Stimulated activated CD4-positive, alpha-beta T cell treated with anti-CD3 and anti-CD28 coated beads, Interleukin-2, amount 100 ng/mL, for 24 hours (primary cell): Measurements from ENCODE around the gene AFF1.

Experiments
- DNase-seq, 2 donors: peaks; one replicate each; pipeline ENCODE4 v3.0.0-alpha.2; 2020

The AFF1 gene

DNA sequence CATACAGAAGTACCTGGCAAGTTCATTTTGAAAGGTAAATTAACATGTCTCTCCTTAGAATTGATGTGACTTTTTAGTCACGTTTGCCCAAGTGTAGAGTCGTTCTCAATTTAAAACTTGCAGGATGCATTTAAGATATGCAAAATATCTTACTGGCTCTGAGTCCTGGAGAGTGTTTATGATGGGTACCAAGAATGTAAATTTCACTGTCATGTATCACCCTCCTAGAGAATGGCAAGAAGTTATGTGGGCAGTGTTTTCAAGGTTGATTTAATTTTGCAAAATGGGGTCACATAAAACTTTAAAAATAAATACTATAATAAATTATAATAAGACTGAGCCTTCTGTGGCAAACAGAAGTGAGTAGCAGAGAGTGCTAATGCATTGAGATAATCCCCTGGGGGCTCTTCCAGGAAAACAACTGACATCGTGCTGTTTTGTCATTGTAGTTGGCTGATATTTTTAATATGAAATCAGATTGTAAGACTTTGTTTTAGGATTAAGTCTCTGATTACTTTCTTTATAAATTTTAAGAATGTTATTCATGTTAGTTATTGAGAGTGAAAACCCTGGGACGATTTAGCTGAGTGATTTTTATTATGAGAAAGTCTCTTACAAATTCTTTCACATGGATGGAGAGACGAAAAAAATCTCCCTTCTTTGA is 103.0 kb downstream of the AFF1 start:
- no peak for DNase-seq

DNA sequence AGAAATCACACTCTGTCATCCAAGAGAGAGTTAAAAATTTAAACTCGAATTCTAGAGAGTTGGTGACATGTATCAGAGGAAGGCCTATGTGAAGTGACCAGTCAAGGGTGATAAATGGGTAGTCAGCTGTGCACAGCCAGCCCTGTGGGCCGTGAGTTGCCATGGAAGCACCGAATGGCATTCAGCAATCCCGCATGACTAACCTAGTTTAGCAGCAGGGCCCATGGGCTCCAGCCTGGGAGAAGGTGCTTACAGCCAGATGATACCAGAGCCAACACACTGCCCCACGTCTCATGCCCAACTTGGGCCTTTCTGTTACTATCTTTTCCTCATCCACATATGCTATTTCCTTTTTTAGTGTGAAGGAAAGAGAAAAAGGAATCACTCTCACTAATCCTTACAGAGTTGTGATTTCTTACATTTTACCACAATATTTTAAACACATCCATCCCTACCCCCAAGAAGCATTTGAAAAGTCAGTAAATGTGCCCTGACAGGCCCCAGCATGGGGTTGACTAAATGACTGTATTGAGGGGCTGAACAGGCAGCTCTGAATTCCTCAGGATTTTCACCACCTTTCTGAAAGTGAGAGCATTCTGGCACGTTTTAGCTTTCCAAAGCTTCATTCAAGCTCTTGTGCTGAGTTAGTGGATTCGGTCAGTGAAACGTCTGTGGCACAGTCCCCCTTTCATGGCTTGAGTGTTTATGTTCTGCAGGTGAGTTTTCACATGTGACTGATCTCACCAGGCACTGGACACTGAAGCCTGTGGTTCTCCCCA is 104.2 kb downstream of the AFF1 start:
- no peak for DNase-seq

DNA sequence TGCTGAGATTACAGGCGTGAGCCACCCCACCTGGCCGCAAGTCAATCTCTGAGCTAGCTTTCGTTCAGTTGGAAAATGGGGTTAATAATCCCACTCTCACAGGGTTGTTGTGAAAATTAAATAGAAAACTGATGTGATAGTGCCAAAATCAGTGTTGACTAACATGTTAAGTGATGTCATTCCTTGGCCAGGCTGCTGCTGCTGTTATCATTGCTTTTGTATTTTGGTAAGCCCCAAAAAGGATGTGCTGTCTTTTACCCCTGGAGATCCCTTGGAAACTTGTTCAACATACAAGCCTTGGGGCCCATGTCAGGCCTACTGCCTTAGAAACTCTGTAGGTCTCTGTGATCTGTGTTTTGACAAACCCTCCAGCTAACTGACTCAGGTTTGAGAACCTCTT is 106.3 kb downstream of the AFF1 start:
- no peak for DNase-seq

DNA sequence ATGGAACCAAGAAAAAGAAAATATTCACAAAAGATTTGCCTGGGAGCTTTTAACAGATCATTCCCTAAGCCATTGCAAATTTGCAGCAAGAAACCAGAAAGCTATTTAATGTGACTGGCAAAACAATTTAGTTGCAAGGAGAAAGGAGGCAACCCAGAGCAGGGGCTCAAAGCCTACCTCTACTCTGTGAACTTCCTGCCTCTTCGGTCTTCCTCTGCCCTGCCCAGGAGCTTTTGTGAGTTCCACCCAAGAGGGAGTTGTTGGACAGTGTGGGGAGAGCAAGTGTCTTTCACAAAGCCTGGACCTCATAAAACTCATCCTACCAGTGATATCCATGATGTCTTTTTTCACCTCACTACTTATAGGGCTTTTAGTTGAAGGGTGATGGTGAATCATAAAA is 107.4 kb downstream of the AFF1 start:
- no peak for DNase-seq

DNA sequence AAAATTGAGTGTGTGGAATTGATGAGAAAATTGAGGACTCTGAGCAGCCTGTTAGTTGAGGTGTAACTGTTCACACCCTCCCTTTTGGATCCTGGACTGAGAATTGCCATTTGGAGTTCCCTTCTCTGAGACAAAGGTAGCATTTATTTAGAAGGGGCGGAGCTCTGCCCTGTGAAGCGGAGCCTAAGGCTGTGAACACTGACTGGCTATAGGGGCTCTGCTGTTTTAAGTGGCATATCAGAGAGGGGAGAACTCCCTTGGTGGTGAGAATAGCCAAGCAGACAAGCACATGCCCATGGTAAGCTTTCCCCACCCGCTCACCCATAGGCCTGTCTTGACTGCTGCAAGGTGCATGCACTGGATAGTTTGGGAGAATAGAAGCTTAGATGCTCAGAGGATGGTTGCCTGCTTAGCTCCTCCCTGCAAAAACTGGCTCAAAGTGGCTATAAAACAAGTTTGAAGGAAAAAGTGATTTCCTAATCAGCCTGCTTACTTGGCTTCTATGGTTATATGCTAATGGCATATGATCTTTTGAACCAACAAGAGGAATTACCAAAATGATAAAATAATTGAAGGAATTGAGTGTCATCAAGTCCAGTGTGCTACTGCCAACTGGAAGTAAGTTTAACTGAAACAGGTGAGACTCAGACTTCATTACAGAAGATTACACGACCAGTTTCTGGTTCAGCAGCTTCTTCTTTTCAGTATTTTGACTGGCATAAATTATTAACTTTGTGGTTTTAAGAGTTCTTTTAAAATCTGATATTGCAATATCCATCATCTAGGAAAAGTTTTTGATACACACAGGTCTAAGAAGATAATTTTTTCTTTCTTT is 108.4 kb downstream of the AFF1 start:
- DNase-seq, result no peak

DNA sequence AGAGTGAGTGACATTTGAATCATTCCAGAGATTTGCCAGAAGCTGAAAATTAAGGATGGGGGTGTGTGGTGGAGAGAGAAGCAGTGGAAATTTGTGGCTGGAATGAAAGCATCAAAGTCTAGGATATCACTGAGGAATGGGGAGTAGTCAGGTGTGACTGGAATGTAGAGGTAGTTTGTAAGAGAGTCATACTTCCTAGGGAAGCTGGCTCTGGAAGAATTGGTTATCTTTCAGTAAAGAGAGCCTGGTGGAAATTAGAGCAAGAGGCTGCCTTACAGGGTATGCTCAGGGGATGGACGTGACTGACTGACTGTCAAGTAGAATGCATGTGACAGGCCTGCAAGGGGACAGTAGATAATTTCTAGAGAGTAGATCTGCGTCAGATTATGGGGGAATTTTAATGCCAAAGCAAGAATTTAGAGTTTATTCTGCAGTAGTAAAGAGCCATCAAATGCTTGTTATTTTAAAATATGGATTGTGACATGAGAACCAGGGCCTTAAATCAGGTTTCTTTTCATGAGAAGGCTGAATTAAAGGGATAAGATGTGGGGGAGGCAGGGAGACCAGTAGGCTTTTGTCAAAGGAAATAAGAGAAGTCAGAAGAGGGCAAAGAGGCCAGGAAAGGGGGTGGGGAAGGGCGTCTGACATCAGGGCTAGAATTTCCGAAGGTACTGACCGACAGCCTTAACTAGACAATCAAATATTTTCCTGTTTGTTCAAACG is 109.9 kb downstream of the AFF1 start:
- DNase-seq, result no peak

DNA sequence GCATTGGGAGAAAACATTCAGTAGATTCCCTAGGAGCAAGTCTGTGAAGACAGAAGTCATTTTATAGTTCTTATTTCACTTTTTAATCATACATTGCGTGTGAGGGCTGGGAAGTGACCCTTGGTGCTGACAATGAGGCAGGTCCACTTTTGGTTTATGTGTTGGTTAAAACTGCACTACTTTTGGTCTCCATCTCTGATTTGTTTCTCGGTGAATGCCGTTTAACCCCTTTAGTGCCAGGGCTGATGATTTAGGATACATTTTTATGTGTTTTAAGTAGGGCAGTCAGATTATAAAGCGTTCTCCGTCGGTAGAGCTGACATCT is 110.4 kb downstream of the AFF1 start:
- no peak for DNase-seq

DNA sequence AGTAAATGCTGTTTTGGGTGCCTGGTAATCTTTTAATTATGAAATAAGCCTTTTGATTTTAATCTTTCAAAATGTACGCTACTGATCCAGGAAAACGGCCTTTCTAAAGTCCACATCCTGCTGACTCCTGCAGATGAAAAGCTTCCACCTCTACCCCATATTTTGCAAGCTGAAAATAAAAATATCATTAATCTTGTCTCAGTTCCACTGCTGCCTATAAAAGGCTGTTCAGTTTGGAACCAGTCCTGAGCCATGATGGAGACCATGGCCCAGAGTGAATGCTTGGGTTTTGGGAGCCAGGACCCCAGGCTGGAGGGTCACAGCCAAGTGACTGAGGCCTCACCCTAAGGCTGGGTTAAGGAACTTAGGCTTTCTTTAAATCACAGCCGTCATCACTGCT is 110.8 kb downstream of the AFF1 start:
- DNase-seq, result no peak

DNA sequence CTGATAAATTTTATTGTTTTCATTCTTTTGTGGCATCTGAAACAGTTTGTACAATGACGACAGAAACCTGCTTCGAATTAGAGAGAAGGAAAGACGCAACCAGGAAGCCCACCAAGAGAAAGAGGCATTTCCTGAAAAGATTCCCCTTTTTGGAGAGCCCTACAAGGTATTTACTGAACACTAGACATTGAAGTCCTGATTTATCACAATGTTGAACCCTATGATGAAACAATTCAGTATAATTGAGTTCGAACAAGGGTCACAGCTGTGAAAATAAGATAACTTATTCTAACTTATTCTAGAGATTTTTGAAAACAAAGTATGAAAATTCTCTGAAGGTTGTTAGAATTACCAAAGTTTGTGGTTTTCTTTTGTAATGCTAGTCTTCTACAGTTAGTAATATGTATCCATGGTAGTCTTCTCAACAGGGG is 111.3 kb downstream of the AFF1 start:
- DNase-seq, result no peak

DNA sequence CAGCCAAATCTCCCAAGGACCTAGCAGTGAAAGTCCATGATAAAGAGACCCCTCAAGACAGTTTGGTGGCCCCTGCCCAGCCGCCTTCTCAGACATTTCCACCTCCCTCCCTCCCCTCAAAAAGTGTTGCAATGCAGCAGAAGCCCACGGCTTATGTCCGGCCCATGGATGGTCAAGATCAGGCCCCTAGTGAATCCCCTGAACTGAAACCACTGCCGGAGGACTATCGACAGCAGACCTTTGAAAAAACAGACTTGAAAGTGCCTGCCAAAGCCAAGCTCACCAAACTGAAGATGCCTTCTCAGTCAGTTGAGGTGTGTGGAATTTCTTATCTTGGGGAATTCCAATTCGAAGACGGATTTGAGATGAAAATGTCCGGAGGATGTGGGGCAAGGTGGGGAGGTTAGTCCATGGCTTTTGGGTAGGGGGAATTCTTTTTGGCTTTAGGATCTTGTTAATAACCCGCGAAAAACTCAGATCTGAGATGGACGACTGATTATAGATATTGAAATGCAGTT is 112.5 kb downstream of the AFF1 start:
- DNase-seq, result no peak

DNA sequence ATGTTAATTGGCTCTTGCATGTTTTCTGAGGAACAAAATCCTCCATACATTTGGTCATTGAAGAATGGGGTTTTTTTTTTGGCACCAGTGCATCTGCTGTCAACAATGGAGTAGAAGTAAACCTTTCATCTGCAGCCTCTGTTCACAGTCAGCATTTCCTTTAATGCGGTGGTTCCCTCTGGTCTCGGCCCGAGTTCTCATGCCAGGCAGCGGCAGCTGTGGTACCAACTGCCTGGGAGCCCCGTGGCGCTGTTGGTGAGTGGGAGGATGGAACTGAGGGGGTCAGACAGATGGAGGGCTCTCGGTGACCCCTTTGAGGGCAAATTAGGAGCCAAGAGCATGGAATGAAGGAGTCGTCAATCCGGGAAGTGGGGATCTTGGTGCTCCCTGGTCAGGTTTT is 114.7 kb downstream of the AFF1 start:
- DNase-seq, result no peak

DNA sequence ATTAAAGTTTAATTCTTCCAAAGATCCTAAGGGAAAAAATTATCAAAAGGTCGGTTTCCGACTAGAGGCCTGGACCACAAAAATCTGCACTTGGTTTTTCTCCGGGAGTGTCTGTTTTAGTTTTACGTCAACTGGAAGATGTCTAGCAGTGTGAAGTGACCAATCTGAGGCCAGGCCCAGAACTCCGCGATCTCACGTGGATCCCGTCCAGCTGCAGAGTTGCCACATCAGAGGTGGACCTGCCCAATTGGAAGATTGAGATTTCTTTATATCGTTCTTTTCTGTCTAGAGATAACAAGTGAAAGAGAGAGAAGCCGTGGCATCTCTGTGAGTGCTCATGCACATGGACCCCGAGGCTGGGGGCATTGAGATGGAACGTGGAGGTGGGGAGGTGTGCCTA is 115.8 kb downstream of the AFF1 start:
- DNase-seq, result no peak

DNA sequence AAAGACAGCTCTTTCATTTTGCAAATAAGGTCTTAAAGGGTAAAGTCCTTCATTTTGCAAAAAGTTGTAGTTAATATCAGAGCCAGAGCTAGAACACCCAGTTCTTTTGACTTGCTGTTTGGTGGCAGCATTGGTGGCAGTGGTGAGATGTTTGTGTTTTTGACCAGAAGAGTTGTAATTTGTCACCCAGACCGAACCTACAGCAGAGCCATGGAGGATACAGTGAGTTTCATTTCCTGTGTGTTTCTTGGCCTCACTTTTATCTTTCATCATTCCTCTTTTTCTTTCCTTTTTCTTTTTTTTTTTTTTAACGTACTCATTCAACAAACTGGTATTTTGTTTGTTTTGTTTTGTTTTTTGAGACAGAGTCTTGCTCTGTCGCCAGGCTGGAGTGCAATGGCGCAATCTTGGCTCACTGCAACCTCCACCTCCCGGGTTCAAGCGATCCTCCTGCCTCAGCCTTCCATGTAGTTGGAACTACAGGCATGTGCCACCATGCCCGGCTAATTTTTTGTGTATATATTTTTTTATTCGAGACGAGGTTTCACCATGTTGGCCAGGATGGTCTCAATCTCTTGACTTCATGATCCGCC is 116.4 kb downstream of the AFF1 start:
- DNase-seq, result no peak

DNA sequence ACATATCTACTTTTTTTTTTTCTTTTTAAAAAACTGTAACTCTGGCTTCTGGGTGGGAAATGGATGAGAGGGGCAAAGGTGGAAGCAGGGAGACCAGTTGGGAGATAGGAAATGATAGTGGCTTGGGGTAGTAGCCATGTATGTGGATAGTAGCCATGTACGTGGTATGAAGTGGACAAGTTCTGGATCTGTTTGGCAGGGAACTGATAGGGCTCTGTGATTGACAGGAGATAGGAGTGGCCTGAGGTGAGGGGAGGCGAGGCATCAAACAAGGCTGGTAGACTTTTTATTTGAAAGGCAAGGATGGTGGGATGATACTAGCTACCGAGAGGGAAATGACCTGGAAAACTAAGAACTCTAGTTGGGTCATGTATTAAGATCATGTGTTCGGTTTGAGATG is 117.8 kb downstream of the AFF1 start:
- DNase-seq, result no peak

DNA sequence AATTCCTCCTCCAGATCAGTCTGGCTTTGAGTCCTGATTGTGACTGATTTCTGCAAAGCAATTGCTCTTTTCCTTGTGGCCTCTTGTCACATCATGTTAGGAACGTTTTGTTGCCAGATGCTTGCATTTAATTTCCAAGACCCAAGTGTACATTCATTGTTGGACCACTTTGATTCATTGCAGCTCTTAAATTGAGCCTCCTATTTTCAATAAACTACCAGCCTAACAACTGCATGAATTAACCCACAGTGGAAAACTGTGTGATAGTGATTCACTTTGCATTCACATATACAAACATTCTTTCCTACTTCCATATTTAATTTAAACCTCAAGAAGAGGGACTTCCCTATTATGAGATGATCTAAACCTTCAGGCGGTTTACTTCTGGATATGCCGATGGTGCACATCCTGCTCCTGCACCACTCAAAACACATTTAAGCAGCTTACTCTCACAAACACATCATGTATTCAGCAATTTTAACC is 118.4 kb downstream of the AFF1 start:
- no peak for DNase-seq

DNA sequence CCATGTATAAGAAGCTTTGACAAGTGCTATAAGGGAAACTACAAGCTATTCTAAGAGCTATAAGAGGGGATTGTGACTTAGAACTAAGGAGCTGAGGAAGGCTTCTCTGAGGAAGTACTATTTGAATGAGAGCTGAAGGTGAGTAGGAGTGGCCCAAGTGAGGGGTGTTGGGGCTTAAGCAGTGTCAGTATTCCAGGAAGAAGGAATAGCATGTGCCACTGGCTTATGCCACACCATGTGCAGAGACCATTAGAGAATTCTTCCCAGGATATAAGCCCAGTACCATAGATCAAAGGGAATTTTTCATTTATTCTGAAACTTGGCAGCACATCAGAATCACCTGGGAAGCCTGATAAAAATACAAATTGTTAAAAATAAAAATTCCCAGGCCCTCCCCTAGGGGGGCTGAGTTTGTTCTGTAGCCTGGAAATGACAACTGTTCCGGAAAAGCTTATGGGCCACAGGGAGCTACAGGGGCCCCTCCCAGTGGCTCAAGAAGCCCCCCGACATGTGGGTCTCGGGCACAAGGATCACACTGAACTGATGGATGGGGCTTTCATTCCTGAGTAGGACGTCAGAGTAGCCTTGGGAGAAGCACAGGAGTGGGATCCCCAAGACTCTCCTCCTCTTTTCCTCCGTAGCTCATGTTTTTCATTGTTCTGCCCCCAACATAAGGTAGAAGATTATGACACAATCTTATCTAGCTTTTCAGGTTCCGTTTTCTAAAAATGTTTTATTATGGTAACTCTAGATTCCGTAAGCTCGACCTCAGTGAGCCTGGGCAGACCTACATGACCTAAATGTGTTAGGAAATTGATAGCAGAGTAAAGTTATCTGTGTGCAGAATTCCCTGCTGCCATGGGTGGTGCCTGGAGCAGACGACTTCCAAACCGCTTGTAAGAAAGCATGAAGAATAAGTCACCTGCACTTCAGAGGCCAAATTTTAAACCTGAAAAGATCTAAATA is 119.3 kb downstream of the AFF1 start:
- DNase-seq, result no peak

DNA sequence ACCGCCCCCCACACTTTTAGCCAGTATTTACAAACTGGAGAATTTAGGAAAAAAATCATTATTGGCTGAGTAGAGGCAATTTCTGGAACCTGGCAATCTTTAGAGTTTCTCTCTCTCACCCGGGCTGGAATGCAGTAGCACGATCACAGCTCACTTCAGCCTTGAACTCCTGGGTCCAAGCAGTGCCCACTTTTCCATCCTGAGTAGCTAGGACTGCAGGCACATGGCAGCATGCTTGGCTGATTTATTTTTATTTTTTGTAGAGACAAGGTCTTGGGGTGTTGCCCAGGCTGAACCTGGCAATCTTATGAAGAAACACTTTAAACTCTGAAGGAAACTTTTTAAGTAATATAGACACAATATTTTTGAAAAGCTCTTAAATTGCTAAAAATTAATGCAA is 120.1 kb downstream of the AFF1 start:
- no peak for DNase-seq

DNA sequence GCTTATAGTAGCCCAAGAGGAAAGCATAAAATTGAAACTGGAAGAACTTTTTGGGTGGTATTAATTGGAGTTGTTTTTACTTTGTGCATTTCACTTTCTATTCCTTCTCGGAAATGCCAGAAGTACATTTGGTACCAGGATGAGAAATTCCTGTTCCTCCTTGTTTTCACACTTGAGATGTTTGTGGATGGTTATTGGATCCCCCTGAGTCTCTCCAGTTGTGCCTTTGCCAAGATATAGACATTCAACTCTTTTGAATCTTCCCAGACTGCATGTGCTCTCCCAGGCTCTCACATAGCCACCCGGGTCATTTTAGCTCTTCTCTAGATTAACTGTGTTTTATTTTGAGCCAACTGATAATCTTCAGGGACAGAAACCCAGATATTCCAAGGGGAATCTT is 120.5 kb downstream of the AFF1 start:
- DNase-seq, result no peak

DNA sequence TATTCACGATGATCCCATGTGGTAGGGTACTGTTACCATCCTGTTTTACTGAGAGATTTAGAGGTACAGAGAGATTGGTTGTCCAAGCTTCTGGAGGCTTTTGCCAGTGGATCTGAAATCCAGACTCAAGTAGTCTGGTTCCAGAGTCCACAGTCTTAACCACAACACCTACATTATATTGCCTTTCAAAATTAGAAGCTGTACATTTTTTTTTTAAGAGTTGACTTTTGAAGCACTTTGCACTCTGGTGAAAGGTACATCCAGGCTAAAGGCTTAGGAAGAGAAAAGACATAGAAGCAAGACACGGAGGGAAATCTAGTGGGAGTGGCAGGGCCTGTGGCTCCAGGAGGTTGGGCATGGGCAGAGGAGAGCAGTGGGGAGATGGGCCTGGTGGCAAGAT is 122.1 kb downstream of the AFF1 start:
- no peak for DNase-seq

DNA sequence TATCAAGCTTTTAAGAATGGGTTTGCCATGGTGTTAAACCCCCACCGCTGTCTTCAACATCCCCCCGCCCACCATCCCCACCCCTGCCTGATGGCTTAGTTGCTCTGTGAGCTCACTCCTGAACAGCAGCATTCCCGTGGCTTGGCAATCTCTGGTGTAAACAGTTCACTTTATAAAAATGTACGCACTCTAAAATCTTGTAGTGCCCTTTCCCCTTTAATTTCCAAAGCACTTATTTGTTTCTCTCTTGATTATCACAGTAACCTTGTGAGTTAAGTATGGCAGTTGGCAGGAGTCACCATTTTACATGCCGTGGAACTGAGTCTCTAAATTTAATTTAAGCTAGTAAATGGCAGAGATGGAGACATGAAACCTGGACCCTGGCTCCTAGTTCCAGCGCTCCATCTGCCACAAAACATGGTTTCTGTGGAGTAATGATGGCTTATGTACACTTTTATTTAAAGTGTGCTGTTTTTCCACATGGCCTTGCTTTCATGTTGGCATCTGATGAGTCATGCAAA is 123.1 kb downstream of the AFF1 start:
- DNase-seq, result no peak
